Liver (tissue), 9 donors: ENCODE data around the gene CYP2J2. TPM values are rescaled to one million over a fixed set of nuclear protein-coding genes. Genes with fewer than 3 reads are reported as not detected.

Source experiments
- DNase-seq: peaks from one replicate; pipeline ENCODE4 v3.0.0-alpha.2; 2017; ENCODE audit warnings: low spot score
- H3K27ac ChIP-seq, 2 donors: one replicate each; pipeline ENCODE4 v1.7.0; 2013; ENCODE audit warnings: inconsistent platforms in 2 of 2, low read length in 2 of 2, control low read depth in 1 of 2, low read depth in 1 of 2, mild to moderate bottlenecking in 1 of 2
- H3K27me3 ChIP-seq, 4 donors: one replicate each; pipeline versions ENCODE4 v1.6.1 to v1.7.0; 2013; ENCODE audit warnings: low read length in 3 of 4, inconsistent platforms in 1 of 4, mild to moderate bottlenecking in 1 of 4, moderate library complexity in 1 of 4; ENCODE audit not compliant: control insufficient read depth in 4 of 4, insufficient read depth in 4 of 4
- H3K36me3 ChIP-seq, 4 donors: one replicate each; pipeline versions ENCODE4 v1.6.1 to v1.7.0; 2013; ENCODE audit warnings: low read length in 3 of 4, mild to moderate bottlenecking in 3 of 4, low read depth in 1 of 4, moderate library complexity in 1 of 4; ENCODE audit not compliant: control insufficient read depth in 4 of 4, insufficient read depth in 3 of 4
- H3K4me1 ChIP-seq, 4 donors: one replicate each; pipeline versions ENCODE4 v1.6.1 to v1.7.0; 2013; ENCODE audit warnings: low read length in 3 of 4, mild to moderate bottlenecking in 3 of 4, moderate library complexity in 1 of 4; ENCODE audit not compliant: control insufficient read depth in 4 of 4, insufficient read depth in 4 of 4
- H3K4me3 ChIP-seq, 3 donors: one replicate each; pipeline versions ENCODE4 v1.6.1 to v1.7.0; 2013; ENCODE audit warnings: low read length in 3 of 3, control low read depth in 1 of 3, low read depth in 1 of 3, mild to moderate bottlenecking in 1 of 3
- H3K9ac ChIP-seq, 2 donors: one replicate each; pipeline ENCODE4 v1.7.0; 2013; ENCODE audit warnings: low read length in 2 of 2, mild to moderate bottlenecking in 2 of 2, moderate library complexity in 2 of 2, control low read depth in 1 of 2, low read depth in 1 of 2
- H3K9me3 ChIP-seq, 4 donors: one replicate each; pipeline versions ENCODE4 v1.6.1 to v1.7.0; 2013; ENCODE audit warnings: low read length in 3 of 4; ENCODE audit not compliant: control insufficient read depth in 4 of 4
- ATF3 ChIP-seq: IDR thresholded peaks from 2 replicates; pipeline ENCODE4 v1.6.1; 2016; ENCODE audit warnings: antibody characterized with exemption
- CTCF ChIP-seq: fragments of 150-350 bp; IDR thresholded peaks from 2 replicates; pipeline ENCODE4 v1.5.1; 2017; ENCODE audit warnings: improper control_type of control experiment, low read depth, low read length; ENCODE audit not compliant: missing input control
- EGR1 ChIP-seq, 2 donors: IDR thresholded peaks; 2 replicates each; pipeline ENCODE4 v1.6.1; 2016 to 2018; ENCODE audit warnings: antibody characterized with exemption in 2 of 2, low read depth in 2 of 2
- FOXA2 ChIP-seq: IDR thresholded peaks from 2 replicates; pipeline ENCODE4 v1.6.1; 2016; ENCODE audit warnings: antibody characterized with exemption
- GABPA ChIP-seq, 2 donors: IDR thresholded peaks in 1 of 2; conservative IDR thresholded peaks in 1 of 2; 2 replicates each; pipeline ENCODE4 v1.6.1; 2016; ENCODE audit warnings: antibody characterized with exemption in 2 of 2, mild to moderate bottlenecking in 1 of 2, moderate library complexity in 1 of 2
- HNF4G ChIP-seq: IDR thresholded peaks from 2 replicates; pipeline ENCODE4 v1.6.1; 2016; ENCODE audit warnings: antibody characterized with exemption
- JUND ChIP-seq, 2 donors: IDR thresholded peaks; 2 replicates each; pipeline ENCODE4 v1.6.1; 2016; ENCODE audit warnings: antibody characterized with exemption in 2 of 2
- MAX ChIP-seq: IDR thresholded peaks from 2 replicates; pipeline ENCODE4 v1.6.1; 2016; ENCODE audit warnings: antibody characterized with exemption
- NR2F2 ChIP-seq: IDR thresholded peaks from 2 replicates; pipeline ENCODE4 v1.6.1; 2016; ENCODE audit warnings: antibody characterized with exemption
- RAD21 ChIP-seq, 2 donors: IDR thresholded peaks; 2 replicates each; pipeline ENCODE4 v1.6.1; 2016; ENCODE audit warnings: antibody characterized with exemption in 2 of 2, mild to moderate bottlenecking in 2 of 2
- RXRA ChIP-seq, 2 donors: IDR thresholded peaks; 2 replicates each; pipeline ENCODE4 v1.6.1; 2017 to 2018; ENCODE audit warnings: antibody characterized with exemption in 2 of 2, mild to moderate bottlenecking in 1 of 2
- SP1 ChIP-seq: IDR thresholded peaks from 2 replicates; pipeline ENCODE4 v1.6.1; 2018; ENCODE audit warnings: antibody characterized with exemption, mild to moderate bottlenecking
- WGBS: extraction: QIAGEN DNeasy Blood & Tissue Kit; methylation state at CpG from one replicate; pipeline ENCODE4 v1.1.7; 2013; 5-methylcytosine and 5-hydroxymethylcytosine counted together
- polyA plus RNA-seq, 2 donors: library from polyadenylated mRNA; stranded (reverse) in 1 of 2; unstranded in 1 of 2; fragments of 200-250 nt in 1 of 2; fragments of >200 nt in 1 of 2; fragmentation: Nextera tagmentation in 1 of 2; extraction: Ambion mirVana in 1 of 2; gene quantifications; one replicate each; pipeline versions ENCODE4 v1.2.1 to v1.2.3, GENCODE V29; 2013 to 2015
- total RNA-seq, 2 donors: library from RNA; depleted of rRNA; stranded (reverse); fragments of >200 nt; gene quantifications; one replicate each; pipeline ENCODE4 v1.2.3, GENCODE V29; 2014
- TF ChIP-seq, protein P1 (sequence below): IDR thresholded peaks from 2 replicates; pipeline ENCODE4 v1.6.1; 2016; ENCODE audit warnings: antibody characterized with exemption
- donor health status: healthy.
- donor health status: healthy.
- donor health status: healthy.
- donor health status: healthy.
- donor health status: healthy.

The CYP2J2 gene
- total and polyA plus RNA-seq, 4 donors: 29.4 to 77.9 (median 58.9) TPM

GRCh38 chr1:59878370-59878769 is 48.2 kb downstream of the CYP2J2 start:
- Histone ChIP-seq H3K36me3 (peaks cover 0 to 11% (median 0%) of the 10 kb centered on the region in 4 donors), H3K27me3 (no peaks in the 10 kb centered on the region), H3K9ac (no peak overlapping the region), H3K9me3 (no peaks in the 10 kb centered on the region), H3K27ac (no peak overlapping the region), H3K4me3 (no peak overlapping the region), H3K4me1 (peaks cover 3 to 14% (median 13%) of the 10 kb centered on the region in 4 donors)
- WGBS: 78% methylated on average over 3 of the region's 3 CpGs
- TF ChIP-seq RXRA (IDR thresholded peaks at IDR 0.05) (no peak), JUND (IDR thresholded peaks at IDR 0.05) (no peak), RAD21 (IDR thresholded peaks at IDR 0.05) (no peak), CTCF (no peak), EGR1 (IDR thresholded peaks at IDR 0.05; ENCODE audit: low read depth in 2 of 2) (no peak)
- no peak for DNase-seq

DNA sequence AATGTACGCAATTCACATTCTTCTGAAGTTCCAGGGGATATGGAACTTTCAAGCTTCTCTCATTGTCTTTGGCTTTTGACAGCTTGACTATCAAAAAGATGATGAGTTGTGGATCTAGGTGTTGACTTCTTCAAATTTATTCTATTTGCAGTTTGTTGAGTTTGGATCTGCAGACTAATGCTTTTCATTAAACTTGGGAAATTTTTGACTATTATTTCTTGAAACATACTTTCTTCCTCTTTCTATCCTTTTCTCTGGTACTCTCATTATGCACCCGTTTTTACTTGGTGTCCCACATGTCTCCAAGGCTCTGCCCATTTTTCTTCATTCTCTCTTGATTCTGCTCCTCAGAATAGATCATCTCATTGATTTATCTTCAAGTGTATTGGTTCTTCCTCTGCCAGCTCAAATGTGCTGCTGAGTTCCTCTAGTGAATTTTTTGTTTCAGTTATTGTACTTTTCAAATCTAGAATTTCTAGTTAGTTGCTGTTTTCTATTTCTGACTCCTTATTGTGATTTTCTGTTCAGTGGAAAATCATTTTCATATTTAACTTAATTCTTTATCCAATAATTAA is 49.4 kb downstream of the CYP2J2 start:
- H3K4me3 ChIP-seq: no peak overlapping the region
- no peaks in the 10 kb centered on the region for H3K9me3 ChIP-seq
- H3K27ac ChIP-seq: no peak overlapping the region
- H3K9ac ChIP-seq: no peak overlapping the region
- peaks cover 2 to 16% (median 7%) of the 10 kb centered on the region in 4 donors for H3K36me3 ChIP-seq
- WGBS: 91% methylated on average over 2 of the region's 2 CpGs
- TF ChIP-seq EGR1 (IDR thresholded peaks at IDR 0.05; ENCODE audit: low read depth in 2 of 2): no peak
- TF ChIP-seq CTCF: no peak
- TF ChIP-seq JUND (IDR thresholded peaks at IDR 0.05): no peak
- TF ChIP-seq NR2F2: no peak
- TF ChIP-seq, protein P1, sequence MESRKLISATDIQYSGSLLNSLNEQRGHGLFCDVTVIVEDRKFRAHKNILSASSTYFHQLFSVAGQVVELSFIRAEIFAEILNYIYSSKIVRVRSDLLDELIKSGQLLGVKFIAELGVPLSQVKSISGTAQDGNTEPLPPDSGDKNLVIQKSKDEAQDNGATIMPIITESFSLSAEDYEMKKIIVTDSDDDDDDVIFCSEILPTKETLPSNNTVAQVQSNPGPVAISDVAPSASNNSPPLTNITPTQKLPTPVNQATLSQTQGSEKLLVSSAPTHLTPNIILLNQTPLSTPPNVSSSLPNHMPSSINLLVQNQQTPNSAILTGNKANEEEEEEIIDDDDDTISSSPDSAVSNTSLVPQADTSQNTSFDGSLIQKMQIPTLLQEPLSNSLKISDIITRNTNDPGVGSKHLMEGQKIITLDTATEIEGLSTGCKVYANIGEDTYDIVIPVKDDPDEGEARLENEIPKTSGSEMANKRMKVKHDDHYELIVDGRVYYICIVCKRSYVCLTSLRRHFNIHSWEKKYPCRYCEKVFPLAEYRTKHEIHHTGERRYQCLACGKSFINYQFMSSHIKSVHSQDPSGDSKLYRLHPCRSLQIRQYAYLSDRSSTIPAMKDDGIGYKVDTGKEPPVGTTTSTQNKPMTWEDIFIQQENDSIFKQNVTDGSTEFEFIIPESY: no peak
- TF ChIP-seq HNF4G: no peak
- no peak for TF ChIP-seq FOXA2
- TF ChIP-seq RAD21 (IDR thresholded peaks at IDR 0.05): no peak
- TF ChIP-seq ATF3: no peak
- TF ChIP-seq MAX: no peak
- TF ChIP-seq GABPA (IDR thresholded peaks at IDR 0.05 in 1 of 2, conservative IDR thresholded peaks at IDR 0.05 in 1 of 2): no peak
- no peak for TF ChIP-seq SP1
- DNase-seq: no peak
- no peaks in the 10 kb centered on the region for H3K27me3 ChIP-seq
- peaks cover 3 to 14% (median 13%) of the 10 kb centered on the region in 4 donors for H3K4me1 ChIP-seq
